DMS114 treated with DMSO at 0.1 percent for 48 hours (cell line): ENCODE results near the gene HOMER2.
"Not testable (repeated sequence)": the region's sequence is repeated elsewhere in the genome, so short reads cannot be mapped to it uniquely, and the experiment has no call there.

ENCODE experiments used
- DNase-seq: peaks from one replicate; lab custom pipeline; 2025; ENCODE audit not compliant: unreplicated experiment; lab: John Stamatoyannopoulos, UW

The HOMER2 gene

GRCh38 chr15:82900511-82901060 is 51.9 kb downstream of the HOMER2 start:
- DNase-seq: no peak

GRCh38 chr15:82898961-82899360 is 53.6 kb downstream of the HOMER2 start:
- DNase-seq: no peak

GRCh38 chr15:82895983-82896382 is 56.5 kb downstream of the HOMER2 start:
- DNase-seq: no peak

GRCh38 chr15:82894971-82895520 is 57.5 kb downstream of the HOMER2 start:
- DNase-seq: peak; percentile 9

GRCh38 chr15:82893473-82893872 is 59.0 kb downstream of the HOMER2 start:
- not testable (repeated sequence) for DNase-seq

GRCh38 chr15:82892573-82892972 is 59.9 kb downstream of the HOMER2 start:
- DNase-seq: no peak

- DNase-seq: no peak
Measured at GRCh38 chr15:82890995-82891390, 61.5 kb downstream of the HOMER2 start.

- DNase-seq: no peak
Measured at GRCh38 chr15:82890338-82890994, 62.1 kb downstream of the HOMER2 start.

GRCh38 chr15:82882273-82882928 is 70.1 kb downstream of the HOMER2 start:
- no peak for DNase-seq

GRCh38 chr15:82881747-82882146 is 70.8 kb downstream of the HOMER2 start:
- DNase-seq: no peak

GRCh38 chr15:82880704-82881103 is 71.8 kb downstream of the HOMER2 start:
- DNase-seq: no peak

- DNase-seq: no peak
Measured at GRCh38 chr15:82878325-82878724, 74.2 kb downstream of the HOMER2 start.

- DNase-seq: no peak
Measured at GRCh38 chr15:82877825-82878224, 74.7 kb downstream of the HOMER2 start.

- DNase-seq: no peak
Measured at GRCh38 chr15:82875411-82876003, 77.0 kb downstream of the HOMER2 start.

GRCh38 chr15:82874961-82875360 is 77.6 kb downstream of the HOMER2 start:
- DNase-seq: no peak

GRCh38 chr15:82874267-82874666 is 78.3 kb downstream of the HOMER2 start:
- no peak for DNase-seq

- no peak for DNase-seq
Measured at GRCh38 chr15:82873000-82873680, 79.4 kb downstream of the HOMER2 start.

- no peak for DNase-seq
Measured at GRCh38 chr15:82871832-82872484, 80.6 kb downstream of the HOMER2 start.

GRCh38 chr15:82871358-82871757 is 81.2 kb downstream of the HOMER2 start:
- DNase-seq: no peak

GRCh38 chr15:82870727-82871320 is 81.7 kb downstream of the HOMER2 start:
- DNase-seq: no peak
